GM08714 (cell line): ENCODE measurements around the gene SLC25A6.

Source experiments
- H3K4me3 ChIP-seq: fragments of 200-500 bp; sonication (Bioruptor generic); 2 replicates; pipeline ENCODE4 v1.5.1; 2014; ENCODE audit warnings: mild to moderate bottlenecking, low read length, inconsistent platforms
- ZNF274 ChIP-seq: IDR thresholded peaks from 2 replicates; pipeline ENCODE4 v1.6.1; 2012; ENCODE audit warnings: mild to moderate bottlenecking, low read depth, low read length

The SLC25A6 gene

GRCh38 chrX:1400742-1401471 is 9.0 kb upstream of the SLC25A6 start:
- H3K4me3 ChIP-seq, result no peak overlapping the region
- no peak for TF ChIP-seq ZNF274

GRCh38 chrX:1400049-1400448 is 8.1 kb upstream of the SLC25A6 start:
- TF ChIP-seq ZNF274, result no peak
- H3K4me3 ChIP-seq, result no peak overlapping the region

- no peak for TF ChIP-seq ZNF274
- no peak overlapping the region for H3K4me3 ChIP-seq
Observed at GRCh38 chrX:1398431-1399340, 6.8 kb upstream of the SLC25A6 start.

- no peak for TF ChIP-seq ZNF274
- no peak overlapping the region for H3K4me3 ChIP-seq
Observed at GRCh38 chrX:1397441-1398270, 5.7 kb upstream of the SLC25A6 start.

GRCh38 chrX:1397001-1397400 is 5.1 kb upstream of the SLC25A6 start:
- no peak for TF ChIP-seq ZNF274
- H3K4me3 ChIP-seq, result no peak overlapping the region

GRCh38 chrX:1395646-1396216 is 3.8 kb upstream of the SLC25A6 start:
- H3K4me3 ChIP-seq, result no peak overlapping the region
- TF ChIP-seq ZNF274, result no peak

- H3K4me3 ChIP-seq, result no peak overlapping the region
- no peak for TF ChIP-seq ZNF274
Observed at GRCh38 chrX:1394731-1395501, 3.0 kb upstream of the SLC25A6 start.

- H3K4me3 ChIP-seq, result peak overlapping the region; percentile 82; the same call in 1 of the 2 replicates
- no peak for TF ChIP-seq ZNF274
Observed at GRCh38 chrX:1393871-1394615, 2.1 kb upstream of the SLC25A6 start.

- no peak for TF ChIP-seq ZNF274
- H3K4me3 ChIP-seq, result peak overlapping the region; percentile 82
Observed at GRCh38 chrX:1392376-1393068, 609 bp upstream of the SLC25A6 start.

GRCh38 chrX:1391370-1391706 is 575 bp downstream of the SLC25A6 start:
- peak overlapping the region; percentile 78 for H3K4me3 ChIP-seq
- TF ChIP-seq ZNF274, result no peak

GRCh38 chrX:1390621-1391369 is 1.1 kb downstream of the SLC25A6 start:
- TF ChIP-seq ZNF274, result no peak
- H3K4me3 ChIP-seq, result peak overlapping the region; percentile 78

- H3K4me3 ChIP-seq, result no peak overlapping the region; the same call in 1 of the 2 replicates
- TF ChIP-seq ZNF274, result no peak
Observed at GRCh38 chrX:1389993-1390285, 2.0 kb downstream of the SLC25A6 start.
